Articular chondrocyte of knee joint (primary cell): ENCODE results near the gene MORC4. TPM values are rescaled to one million over a fixed set of nuclear protein-coding genes. Genes with fewer than 3 reads are reported as not detected.

Experiments used
- total RNA-seq: library from RNA; depleted of rRNA; stranded (reverse); fragments of >200 nt; gene quantifications from 2 replicates; pipeline ENCODE4 v1.2.3, GENCODE V29; 2012

Gene MORC4
- 44.1 and 44.3 TPM in 2 replicates for total RNA-seq

GRCh38 chrX:107000013-107000515 lies at the start of gene MORC4:
TSS of gene MORC4 (minus strand) at chrX:107000212. CDS start at chrX:106999969, 243 bp downstream.

DNA sequence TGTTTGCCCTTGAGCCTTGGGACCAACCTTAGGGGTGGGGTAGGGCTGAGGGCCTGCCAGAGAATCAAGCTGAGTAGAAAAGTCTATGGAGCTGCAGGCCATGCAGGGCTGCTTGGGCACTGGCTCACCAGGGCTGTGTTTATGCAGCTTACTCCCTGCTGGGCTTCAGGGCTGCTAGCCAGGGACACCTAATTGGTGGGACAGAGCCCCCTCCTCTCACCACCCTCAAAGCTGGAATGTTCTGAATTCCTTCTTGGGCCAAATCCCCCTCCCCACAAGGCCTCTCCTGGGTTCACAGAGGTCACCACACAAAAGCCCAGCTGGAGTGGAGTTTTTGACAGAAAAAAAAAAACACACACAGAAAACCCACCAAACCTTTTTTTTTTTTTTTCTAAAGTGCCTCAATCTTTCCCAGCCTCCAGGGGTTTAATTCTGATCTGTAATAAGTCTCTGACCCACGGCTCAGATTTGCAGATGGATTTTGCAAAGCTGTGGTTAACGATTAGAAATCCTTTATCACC lies 80.0 kb downstream of the MORC4 start, which contains the start of gene CLDN2:
TSS of gene CLDN2 (plus strand) at position 471 of the 521 bp plus-strand sequence. CDS start 7,827 bp downstream, outside the sequence.

DNA sequence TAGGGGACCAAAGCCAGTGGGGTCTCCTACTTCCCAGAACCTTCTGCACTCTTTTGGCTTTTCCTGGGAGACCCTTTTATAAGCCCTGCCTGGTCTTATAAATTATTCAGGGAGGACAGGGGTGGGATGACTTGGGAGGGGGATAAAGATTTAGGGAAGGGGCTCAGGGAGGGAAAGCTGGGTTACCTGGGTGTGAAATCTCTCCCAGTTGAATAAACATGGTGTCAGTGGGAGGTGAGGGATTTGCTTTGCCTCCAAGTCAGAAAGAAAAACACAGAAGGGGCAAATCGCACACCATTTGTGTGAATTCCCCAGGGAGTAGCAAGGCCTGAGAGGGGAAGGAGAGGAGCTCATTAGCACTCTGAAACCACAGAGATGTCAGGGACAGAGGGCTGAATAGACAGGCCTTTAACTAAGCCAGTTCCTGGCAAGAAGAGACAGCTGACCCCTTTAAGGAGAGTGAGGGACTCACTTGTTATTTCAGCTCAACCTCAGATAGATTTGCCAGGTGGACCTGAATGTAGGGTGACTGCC lies 96.7 kb downstream of the MORC4 start, which contains the start of gene RIPPLY1:
TSS of gene RIPPLY1 (minus strand) at position 51 of the 534 bp plus-strand sequence. CDS start 54 bp downstream, outside the sequence.

Other genes with a start within 250 kb of the MORC4 start
- gene TBC1D8B, start 197.5 kb downstream of the MORC4 start, total RNA-seq = 17.1 and 17.9 TPM in 2 replicates
- 0.13 TPM in 1 of 2 replicates, not detected in the other for gene RIPPLY1, start 96.9 kb downstream of the MORC4 start, total RNA-seq
- gene CLDN2, start 79.8 kb downstream of the MORC4 start, total RNA-seq = not detected in 2 replicates
- 18.4 and 21.3 TPM in 2 replicates for gene RBM41, start 118.6 kb upstream of the MORC4 start, total RNA-seq
- 0.22 and 0.26 TPM in 2 replicates for gene NUP62CL, start 206.2 kb upstream of the MORC4 start, total RNA-seq
- not detected in 2 replicates for gene DNAAF6, start 206.4 kb upstream of the MORC4 start, total RNA-seq